Cardiac fibroblast (primary cell): Measurements from ENCODE around the gene ELFN1.
A peak's percentile ranks its signal among the peaks of the same experiment; 100 is the strongest.

Experiments
- DNase-seq, 2 donors: peaks; one replicate each; pipeline versions ENCODE4 v3.0.0 to v3.0.0-alpha.2; 2010; ENCODE audit warnings: low read depth in 2 of 2
- H3K4me3 ChIP-seq, 2 donors: replicated peaks in 1 of 2; 1 replicate in 1 of 2; 2 replicates in 1 of 2; pipeline ENCODE4 v1.5.1; 2011; ENCODE audit warnings: low read depth in 2 of 2, low read length in 2 of 2, mild to moderate bottlenecking in 2 of 2, moderate library complexity in 1 of 2
- CTCF ChIP-seq: IDR thresholded peaks from one replicate; pipeline ENCODE4 v1.5.1; 2011; ENCODE audit warnings: low read depth, mild to moderate bottlenecking, low read length, inconsistent platforms

Gene ELFN1

GRCh38 chr7:1691096-1691495 is 21.0 kb downstream of the ELFN1 start:
- no peak for DNase-seq
- H3K4me3 ChIP-seq = no peak overlapping the region
- no peak for TF ChIP-seq CTCF

DNA sequence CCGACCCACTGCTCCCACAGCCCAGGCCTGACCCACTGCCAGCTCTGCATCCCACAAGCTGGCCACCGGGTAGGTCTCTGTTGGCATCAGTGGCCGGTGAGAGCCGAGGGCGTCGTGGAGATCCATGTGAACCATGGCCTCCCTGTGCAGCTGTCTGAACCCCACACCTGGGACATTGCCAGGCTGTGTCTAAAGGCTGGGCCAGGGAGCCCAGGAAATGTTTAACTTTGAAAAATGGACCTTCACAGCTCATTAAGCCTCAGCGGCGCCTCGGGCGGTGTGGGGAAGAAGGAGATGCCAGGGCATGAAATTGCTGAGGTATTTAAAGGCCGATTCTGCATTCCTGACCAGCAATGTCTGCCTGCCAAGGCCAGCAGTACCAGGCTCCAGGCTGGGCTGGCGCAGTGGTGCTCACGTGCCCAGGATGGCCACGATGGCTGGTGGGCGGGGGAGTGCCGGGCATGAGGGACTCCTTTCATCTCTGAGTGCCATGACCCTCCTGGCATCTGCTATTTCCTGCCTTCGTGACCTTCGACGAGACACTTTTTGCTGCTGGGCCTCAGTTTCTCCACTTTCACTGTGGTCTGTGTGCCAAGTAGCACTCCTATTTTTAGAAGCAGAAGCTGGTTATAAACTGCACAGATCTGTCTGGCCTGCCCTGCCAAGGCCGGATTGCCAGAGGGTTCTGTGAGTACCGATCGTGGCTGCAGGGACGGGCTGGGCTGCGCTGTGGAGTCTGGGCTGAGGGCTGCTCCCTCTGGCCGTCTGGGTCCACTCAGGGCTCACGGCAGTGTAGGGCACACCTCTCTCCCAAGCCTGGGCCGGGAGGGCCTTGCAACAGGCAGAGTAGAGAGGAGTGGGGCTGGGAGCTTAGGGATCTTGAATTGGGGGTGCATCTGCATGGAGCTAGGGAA is 21.8 kb downstream of the ELFN1 start:
- no peak overlapping the region for H3K4me3 ChIP-seq
- DNase-seq = no peak
- TF ChIP-seq CTCF = no peak

DNA sequence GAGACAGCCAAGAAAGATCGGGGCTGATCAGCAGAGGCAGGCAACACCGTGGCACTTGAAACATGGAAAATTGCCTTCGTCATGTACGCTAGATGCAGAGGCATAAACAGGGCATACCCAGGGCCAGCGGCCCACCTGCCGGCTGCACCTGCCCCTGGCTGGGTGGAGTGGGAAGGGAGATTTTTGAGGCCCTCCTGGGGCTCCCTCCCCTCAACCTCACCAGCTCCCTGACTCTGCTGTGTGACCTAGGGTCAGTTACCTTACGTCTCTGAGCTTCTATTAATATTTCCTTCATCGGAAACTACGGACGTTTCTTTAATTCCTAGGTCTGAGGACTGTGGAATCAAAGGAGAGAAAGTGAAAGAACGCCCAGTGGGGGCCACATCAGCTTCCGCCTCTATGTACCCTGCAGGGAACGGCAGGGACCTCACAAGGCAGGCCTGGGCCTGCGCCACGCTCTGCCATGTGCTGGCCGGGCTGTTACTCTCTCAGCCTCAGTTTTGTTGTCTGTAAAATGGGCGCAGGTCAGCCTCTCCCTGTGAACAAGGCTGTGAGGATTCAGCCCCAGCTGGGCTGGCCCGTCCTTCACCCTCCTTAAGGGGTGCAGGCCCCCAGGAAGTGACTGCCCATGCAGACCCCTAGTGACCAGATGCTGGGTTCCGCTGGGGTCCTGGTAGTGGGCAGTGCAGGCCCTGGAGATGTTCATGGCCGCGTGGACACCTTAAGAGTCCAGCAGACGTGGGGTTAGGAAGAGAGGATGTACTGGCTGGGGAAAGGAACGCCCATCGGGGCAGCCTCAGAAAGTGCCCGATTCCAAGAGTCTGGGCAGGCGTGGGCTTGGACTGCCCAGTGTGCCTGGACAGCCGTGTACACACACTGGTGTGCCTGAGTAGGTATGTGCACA is 22.7 kb downstream of the ELFN1 start:
- DNase-seq = no peak
- no peak overlapping the region for H3K4me3 ChIP-seq
- TF ChIP-seq CTCF = no peak

DNA sequence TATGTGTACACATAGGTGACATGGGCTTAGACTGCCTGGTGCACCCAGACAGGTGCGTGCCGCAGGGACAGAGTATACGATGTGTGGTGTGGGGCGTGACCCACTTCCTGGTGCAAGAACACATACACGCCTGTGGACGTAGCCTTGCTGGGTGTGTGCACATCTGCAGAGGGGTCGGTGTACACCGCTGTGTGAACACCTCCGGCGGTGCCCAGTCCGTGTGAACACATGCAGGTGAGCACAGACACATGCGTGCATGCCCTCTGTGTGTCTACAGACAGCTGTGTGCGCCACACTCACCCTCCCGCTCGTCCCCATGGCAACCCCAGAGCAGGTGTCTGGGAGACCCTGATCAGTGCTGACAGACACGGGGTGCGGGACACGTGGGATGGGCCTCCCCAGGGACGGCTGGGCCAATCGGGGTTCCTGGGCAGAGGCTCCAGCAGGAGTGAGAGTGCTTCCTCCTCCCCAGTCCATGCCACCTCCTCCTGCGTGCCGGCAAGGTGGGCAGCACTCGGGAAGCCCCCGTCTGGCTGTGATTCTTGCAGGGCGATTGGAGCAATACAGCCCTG is 23.4 kb downstream of the ELFN1 start:
- no peak for DNase-seq
- no peak overlapping the region for H3K4me3 ChIP-seq
- TF ChIP-seq CTCF = no peak

DNA sequence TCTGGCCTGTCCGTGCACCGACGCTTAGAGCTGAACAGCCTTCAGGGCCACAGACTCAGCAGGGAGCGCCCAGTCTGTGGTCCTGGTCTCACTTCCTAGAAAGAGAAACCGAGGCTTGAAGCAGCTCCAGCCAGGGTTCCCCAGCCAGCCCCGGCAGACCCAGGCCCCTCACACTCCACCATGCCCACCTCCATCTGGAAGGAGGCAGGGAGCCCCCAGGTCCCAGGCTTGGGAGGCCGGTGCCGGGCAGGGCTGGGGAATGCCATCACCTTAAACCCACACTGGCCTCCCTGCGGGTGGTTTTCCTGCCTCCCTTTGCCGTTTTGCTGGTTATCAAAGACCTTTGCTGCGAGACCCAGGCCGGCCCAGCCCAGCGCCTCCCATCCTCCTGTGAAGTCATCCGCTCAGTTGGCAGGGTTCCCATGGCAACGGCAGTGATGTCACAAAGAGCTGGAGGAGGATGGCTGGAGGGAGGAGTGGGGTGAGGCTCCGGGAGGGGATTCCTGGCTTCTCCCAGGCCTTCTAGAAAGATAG is 24.0 kb downstream of the ELFN1 start:
- TF ChIP-seq CTCF = no peak
- H3K4me3 ChIP-seq = no peak overlapping the region

More for the DNA sequence above, 24.0 kb downstream of the ELFN1 start:
- DNase-seq = peak; percentile 62 to 70
